Vagina (tissue), 2 donors: ENCODE measurements around the gene TRAPPC10.

ENCODE experiments used
- POLR2A ChIP-seq, 2 donors: fragments of 450-650 bp; IDR thresholded peaks; one replicate each; pipeline ENCODE4 v1.6.1; 2017; ENCODE audit warnings: antibody characterized with exemption in 2 of 2, mild to moderate bottlenecking in 2 of 2, moderate library complexity in 2 of 2
- POLR2AphosphoS5 ChIP-seq, 2 donors: sonication (generic); formaldehyde crosslinking; IDR thresholded peaks; one replicate each; pipeline ENCODE4 v1.9.0; 2017; ENCODE audit warnings: antibody characterized with exemption in 2 of 2, mild to moderate bottlenecking in 2 of 2, low read depth in 1 of 2; ENCODE audit not compliant: insufficient read depth in 1 of 2
- TF ChIP-seq, protein P1 (sequence below), 3 experiments: fragments of 450-650 bp in 2 of 3; fragments of 200-600 bp in 1 of 3; sonication (generic) in 1 of 3; IDR thresholded peaks; one replicate each; pipeline ENCODE4 v1.5.1; 2017 to 2019; ENCODE audit warnings: antibody characterized with exemption in 3 of 3, mild to moderate bottlenecking in 2 of 3, moderate library complexity in 2 of 3

DNA sequence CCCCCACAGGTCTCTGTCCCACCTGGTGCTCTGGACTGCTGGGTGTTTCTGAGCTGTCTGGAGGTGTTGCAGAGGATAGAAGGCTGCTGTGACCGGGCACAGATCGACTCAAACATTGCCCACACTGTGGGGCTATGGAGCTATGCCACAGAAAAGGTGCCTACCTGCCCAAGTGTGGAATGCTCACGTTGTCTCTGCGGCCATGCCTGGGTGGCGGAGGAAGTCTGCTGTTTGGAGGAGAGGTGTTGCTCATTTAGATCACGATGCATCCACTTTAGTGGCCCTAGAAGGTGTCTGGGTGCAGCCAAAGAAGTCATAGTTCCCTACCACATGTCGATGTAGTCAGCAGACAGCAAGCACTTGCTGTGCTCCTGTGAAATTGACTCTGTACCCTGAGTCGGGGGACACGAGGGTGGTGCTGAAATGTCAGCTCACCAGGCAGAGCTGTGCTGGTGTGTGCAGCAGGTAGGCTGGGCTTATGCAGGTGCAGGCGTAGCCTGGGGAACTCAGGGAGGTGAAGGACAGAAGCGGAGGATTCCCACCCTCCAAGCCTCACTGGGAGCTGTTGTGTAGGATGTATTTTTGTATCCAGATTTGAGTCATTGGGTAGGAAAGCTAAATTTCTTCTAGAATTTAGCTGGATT lies 62.3 kb downstream of the TRAPPC10 start:
- TF ChIP-seq, protein P1, sequence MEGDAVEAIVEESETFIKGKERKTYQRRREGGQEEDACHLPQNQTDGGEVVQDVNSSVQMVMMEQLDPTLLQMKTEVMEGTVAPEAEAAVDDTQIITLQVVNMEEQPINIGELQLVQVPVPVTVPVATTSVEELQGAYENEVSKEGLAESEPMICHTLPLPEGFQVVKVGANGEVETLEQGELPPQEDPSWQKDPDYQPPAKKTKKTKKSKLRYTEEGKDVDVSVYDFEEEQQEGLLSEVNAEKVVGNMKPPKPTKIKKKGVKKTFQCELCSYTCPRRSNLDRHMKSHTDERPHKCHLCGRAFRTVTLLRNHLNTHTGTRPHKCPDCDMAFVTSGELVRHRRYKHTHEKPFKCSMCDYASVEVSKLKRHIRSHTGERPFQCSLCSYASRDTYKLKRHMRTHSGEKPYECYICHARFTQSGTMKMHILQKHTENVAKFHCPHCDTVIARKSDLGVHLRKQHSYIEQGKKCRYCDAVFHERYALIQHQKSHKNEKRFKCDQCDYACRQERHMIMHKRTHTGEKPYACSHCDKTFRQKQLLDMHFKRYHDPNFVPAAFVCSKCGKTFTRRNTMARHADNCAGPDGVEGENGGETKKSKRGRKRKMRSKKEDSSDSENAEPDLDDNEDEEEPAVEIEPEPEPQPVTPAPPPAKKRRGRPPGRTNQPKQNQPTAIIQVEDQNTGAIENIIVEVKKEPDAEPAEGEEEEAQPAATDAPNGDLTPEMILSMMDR (IDR thresholded peaks at IDR 0.05): no peak
- TF ChIP-seq POLR2A (IDR thresholded peaks at IDR 0.05) (no peak), POLR2AphosphoS5 (IDR thresholded peaks at IDR 0.05; ENCODE audit: insufficient read depth in 1 of 2, low read depth in 1 of 2) (no peak)
